ENCODE data around the gene MBD3.

DNA sequence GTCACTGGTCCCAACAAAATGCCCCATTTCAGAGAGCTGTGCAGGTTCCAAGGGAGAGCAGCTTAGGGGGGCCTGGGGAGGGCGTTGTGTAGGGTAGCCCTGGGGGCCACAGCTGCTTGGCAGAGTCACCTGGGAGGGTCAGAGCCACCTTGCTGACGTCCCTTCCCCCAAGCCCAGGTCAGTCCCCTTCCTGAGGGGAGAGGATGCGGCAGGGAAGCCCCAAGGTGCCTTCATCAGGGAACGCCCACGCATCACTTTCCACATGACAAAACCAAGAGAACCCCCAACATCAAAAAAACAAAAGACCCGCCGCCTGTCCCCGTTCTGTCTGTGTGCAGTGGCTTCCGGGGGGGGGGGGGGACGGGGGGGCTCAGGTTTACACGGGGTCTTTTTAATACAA, 17.9 kb upstream of the MBD3 start:
- TF ChIP-seq, protein P1, sequence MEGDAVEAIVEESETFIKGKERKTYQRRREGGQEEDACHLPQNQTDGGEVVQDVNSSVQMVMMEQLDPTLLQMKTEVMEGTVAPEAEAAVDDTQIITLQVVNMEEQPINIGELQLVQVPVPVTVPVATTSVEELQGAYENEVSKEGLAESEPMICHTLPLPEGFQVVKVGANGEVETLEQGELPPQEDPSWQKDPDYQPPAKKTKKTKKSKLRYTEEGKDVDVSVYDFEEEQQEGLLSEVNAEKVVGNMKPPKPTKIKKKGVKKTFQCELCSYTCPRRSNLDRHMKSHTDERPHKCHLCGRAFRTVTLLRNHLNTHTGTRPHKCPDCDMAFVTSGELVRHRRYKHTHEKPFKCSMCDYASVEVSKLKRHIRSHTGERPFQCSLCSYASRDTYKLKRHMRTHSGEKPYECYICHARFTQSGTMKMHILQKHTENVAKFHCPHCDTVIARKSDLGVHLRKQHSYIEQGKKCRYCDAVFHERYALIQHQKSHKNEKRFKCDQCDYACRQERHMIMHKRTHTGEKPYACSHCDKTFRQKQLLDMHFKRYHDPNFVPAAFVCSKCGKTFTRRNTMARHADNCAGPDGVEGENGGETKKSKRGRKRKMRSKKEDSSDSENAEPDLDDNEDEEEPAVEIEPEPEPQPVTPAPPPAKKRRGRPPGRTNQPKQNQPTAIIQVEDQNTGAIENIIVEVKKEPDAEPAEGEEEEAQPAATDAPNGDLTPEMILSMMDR (IDR thresholded peaks at IDR 0.05; ENCODE audit: low read length), result no peak
- no peak for TF ChIP-seq EZH2 (IDR thresholded peaks at IDR 0.05; ENCODE audit: borderline replicate concordance, low read length)

Measured in OCI-LY1 (cell line).